ENCODE measurements around the gene C9orf43. TPM values are rescaled to one million over a fixed set of nuclear protein-coding genes. Genes with fewer than 3 reads are reported as not detected.

The C9orf43 gene
- total and polyA plus RNA-seq, 2 donors (not counting 3 experiments of a cell fraction or from before 2014, with no cell fraction given) = 0.25 to 0.66 TPM

- BruUV-seq (replicated peaks) = no TSS peak
- DNase-seq (ENCODE audit: low read depth, low spot score) (no peak), FAIRE-seq (no peak)
- H3K9me1 ChIP-seq (replicated peaks; ENCODE audit: control insufficient read depth, extremely low read depth, insufficient read depth, low read length) = no peaks in the 10 kb centered on the region
- intact Hi-C loops (cut with micrococcal nuclease) = no loop called here
- no peaks in the 10 kb centered on the region for H3K9me3 ChIP-seq (replicated peaks; ENCODE audit: control insufficient read depth, insufficient read depth, low read length)
- H3K79me2 ChIP-seq (ENCODE audit: control insufficient read depth, insufficient read depth, low read length) = no peaks in the 10 kb centered on the region
- dilution Hi-C loops (cut with MboI; ENCODE audit: extremely low pct_ligation_motif_present, low sequenced_read_pairs) = no loop called here
- H3K4me2 ChIP-seq (ENCODE audit: insufficient read depth, low read length) = no peak overlapping the region
- no peak overlapping the region for H3K4me3 ChIP-seq (replicated peaks in 1 of 3; ENCODE audit: insufficient read depth in 1 of 3, low read depth in 1 of 3, low read length in 3 of 3)
- POLR2A ChIA-PET = no interaction called here
- H3K36me3 ChIP-seq (ENCODE audit: control insufficient read depth in 2 of 2, extremely low read depth in 1 of 2, insufficient read depth in 2 of 2, low read length in 2 of 2) = no peaks in the 10 kb centered on the region
- CTCF ChIA-PET = interaction anchor here (2.2 kb wide), 1 partner anchor 16 kb away, joined by 7 read pairs; no protein-coding TSS in a partner anchor
- H2AFZ ChIP-seq (ENCODE audit: low read depth, low read length) = no peak overlapping the region
- H3K27ac ChIP-seq (ENCODE audit: insufficient read depth, low read depth, low read length) = no peak overlapping the region
- H3K27me3 ChIP-seq (ENCODE audit: control insufficient read depth in 2 of 2, insufficient read depth in 2 of 2, low read length in 2 of 2) = no peaks in the 10 kb centered on the region
- H3K9ac ChIP-seq (replicated peaks; ENCODE audit: extremely low read depth, insufficient read depth, low read length) = no peak overlapping the region
- TF ChIP-seq POLR2A (IDR thresholded peaks at IDR 0.05; ENCODE audit: low read depth, low read length) (no peak), EZH2 (IDR thresholded peaks at IDR 0.05; ENCODE audit: borderline replicate concordance, low read depth, low read length, severe bottlenecking) (no peak), POLR2AphosphoS5 (IDR thresholded peaks at IDR 0.05; ENCODE audit: insufficient read depth, low read depth, low read length) (no peak), GATA2 (IDR thresholded peaks at IDR 0.05; ENCODE audit: insufficient read depth, insufficient read length, low read depth, low read length) (no peak), MAX (IDR thresholded peaks at IDR 0.05; ENCODE audit: insufficient read depth, insufficient read length) (no peak), CTCF (IDR thresholded peaks at IDR 0.05; ENCODE audit: extremely low read depth in 1 of 2, insufficient read depth in 1 of 2, low read depth in 1 of 2, low read length in 2 of 2) (no peak), JUN (IDR thresholded peaks at IDR 0.05; ENCODE audit: borderline replicate concordance, insufficient read depth, insufficient read length, low read depth) (no peak), FOS (IDR thresholded peaks at IDR 0.05; ENCODE audit: borderline replicate concordance, insufficient read depth, low read length) (no peak), MYC (IDR thresholded peaks at IDR 0.05; ENCODE audit: low read depth, low read length) (no peak)
- no peaks in the 10 kb centered on the region for H4K20me1 ChIP-seq (replicated peaks; ENCODE audit: control insufficient read depth, extremely low read depth, insufficient read depth, low read length)
- no peaks in the 10 kb centered on the region for H3K4me1 ChIP-seq (ENCODE audit: control insufficient read depth, extremely low read depth, insufficient read depth, low read length)
Measured at GRCh38 chr9:113477058-113477457, 66.5 kb downstream of the C9orf43 start.
